GM23338 (cell line): ENCODE results near the gene TTLL9. TPM values are rescaled to one million over a fixed set of nuclear protein-coding genes. Genes with fewer than 3 reads are reported as not detected.

ENCODE experiments used
- ATAC-seq: fragments of 200-7000 bp; cut with Tn5 transposase; 3 replicates; pipeline ENCODE4 v1.9.1; 2020
- DNase-seq: peaks from one replicate; pipeline ENCODE4 v3.0.0-alpha.2; 2015; ENCODE audit warnings: low spot score
- H2AFZ ChIP-seq: fragments of 200-600 bp; sonication (generic); 2 replicates; pipeline ENCODE4 v1.8.0; 2016; ENCODE audit warnings: antibody characterized with exemption, mild to moderate bottlenecking, moderate library complexity
- H3F3A ChIP-seq: fragments of 200-600 bp; sonication (generic); replicated peaks from 2 replicates; pipeline ENCODE4 v1.8.0; 2017; ENCODE audit warnings: antibody characterized with exemption, mixed run types, low read depth
- H3K27ac ChIP-seq: fragments of 200-600 bp; sonication (generic); 2 replicates; pipeline ENCODE4 v1.6.1; 2016; ENCODE audit warnings: low read depth
- H3K27me3 ChIP-seq: fragments of 200-600 bp; sonication (generic); 2 replicates; pipeline ENCODE4 v1.8.0; 2016; ENCODE audit warnings: mild to moderate bottlenecking, mixed run types, moderate library complexity; ENCODE audit not compliant: insufficient read depth
- H3K36me3 ChIP-seq: fragments of 200-600 bp; sonication (generic); 2 replicates; pipeline ENCODE4 v1.8.0; 2016; ENCODE audit warnings: mild to moderate bottlenecking; ENCODE audit not compliant: insufficient read depth
- H3K4me1 ChIP-seq: fragments of 200-600 bp; sonication (generic); 2 replicates; pipeline ENCODE4 v1.8.0; 2016; ENCODE audit warnings: mild to moderate bottlenecking, moderate library complexity; ENCODE audit not compliant: insufficient read depth
- H3K4me2 ChIP-seq: fragments of 200-600 bp; sonication (generic); 2 replicates; pipeline ENCODE4 v1.7.1; 2017; ENCODE audit warnings: mixed run types
- H3K4me3 ChIP-seq: fragments of 200-600 bp; sonication (generic); 2 replicates; pipeline ENCODE4 v1.6.1; 2016; ENCODE audit warnings: mixed run types
- H3K79me2 ChIP-seq: fragments of 200-600 bp; sonication (generic); replicated peaks from 2 replicates; pipeline ENCODE4 v1.8.0; 2017; ENCODE audit warnings: mild to moderate bottlenecking; ENCODE audit not compliant: insufficient read depth
- H3K9me2 ChIP-seq: fragments of 200-600 bp; sonication (generic); 2 replicates; pipeline ENCODE4 v1.8.0; 2017; ENCODE audit not compliant: insufficient read depth
- H4K20me1 ChIP-seq: fragments of 200-600 bp; sonication (generic); replicated peaks from 2 replicates; pipeline ENCODE4 v1.8.0; 2017; ENCODE audit warnings: mild to moderate bottlenecking; ENCODE audit not compliant: insufficient read depth
- H3K27ac Mint-ChIP-seq: 2 replicates; pipeline ENCODE4 v1.8.0; 2020; ENCODE audit warnings: inconsistent platforms, mild to moderate bottlenecking, moderate library complexity, mixed read lengths
- H3K27me3 Mint-ChIP-seq: 3 replicates; pipeline ENCODE4 v1.8.0; 2022; ENCODE audit warnings: low read depth, mild to moderate bottlenecking, moderate library complexity, mixed read lengths, inconsistent platforms; ENCODE audit not compliant: insufficient read depth, poor library complexity
- H3K36me3 Mint-ChIP-seq: 3 replicates; pipeline ENCODE4 v1.8.0; 2021; ENCODE audit warnings: low read depth, mild to moderate bottlenecking, inconsistent platforms, moderate library complexity, mixed read lengths
- H3K4me1 Mint-ChIP-seq: 3 replicates; pipeline ENCODE4 v1.8.0; 2020; ENCODE audit warnings: mild to moderate bottlenecking, inconsistent platforms, mixed read lengths
- H3K4me3 Mint-ChIP-seq: 3 replicates; pipeline ENCODE4 v1.8.0; 2021; ENCODE audit warnings: moderate library complexity, mild to moderate bottlenecking, inconsistent platforms, mixed read lengths
- H3K9me3 Mint-ChIP-seq: 3 replicates; pipeline ENCODE4 v1.8.0; 2020; ENCODE audit warnings: moderate library complexity, mild to moderate bottlenecking, inconsistent platforms, mixed read lengths
- CREB1 ChIP-seq: fragments of 250-450 bp; sonication (Bioruptor Pico); IDR thresholded peaks from 2 replicates; pipeline ENCODE4 v1.5.0; 2020; ENCODE audit warnings: low read depth, mild to moderate bottlenecking, moderate library complexity
- EZH2 ChIP-seq: fragments of 200-600 bp; sonication (generic); IDR thresholded peaks from one replicate; pipeline ENCODE4 v1.8.0; 2017; ENCODE audit warnings: antibody characterized with exemption, mild to moderate bottlenecking, low read depth; ENCODE audit not compliant: unreplicated experiment
- EZH2phosphoT487 ChIP-seq: fragments of 200-600 bp; sonication (generic); IDR thresholded peaks from one replicate; pipeline ENCODE4 v1.8.1; 2018; ENCODE audit warnings: antibody characterized with exemption; ENCODE audit not compliant: unreplicated experiment
- JUNB ChIP-seq: IDR thresholded peaks from one replicate; pipeline ENCODE4 v1.6.1; 2016; ENCODE audit warnings: antibody characterized with exemption; ENCODE audit not compliant: unreplicated experiment
- NANOG ChIP-seq: IDR thresholded peaks from 2 replicates; pipeline ENCODE4 v1.6.1; 2016; ENCODE audit warnings: antibody characterized with exemption, borderline replicate concordance
- POLR2AphosphoS5 ChIP-seq: IDR thresholded peaks from 2 replicates; pipeline ENCODE4 v1.6.1; 2016; ENCODE audit warnings: antibody characterized with exemption, low read depth
- STAT1 ChIP-seq: IDR thresholded peaks from one replicate; pipeline ENCODE4 v1.6.1; 2016; ENCODE audit warnings: antibody characterized with exemption; ENCODE audit not compliant: unreplicated experiment
- ZNF114 ChIP-seq: fragments of 250-450 bp; sonication (Bioruptor Pico); IDR thresholded peaks from 2 replicates; pipeline ENCODE4 v1.5.0; 2020; ENCODE audit warnings: mild to moderate bottlenecking, moderate library complexity
- ZNF331 ChIP-seq: fragments of 250-450 bp; sonication (Bioruptor Pico); IDR thresholded peaks from 2 replicates; pipeline ENCODE4 v1.5.0; 2020; ENCODE audit warnings: low read depth, mild to moderate bottlenecking, moderate library complexity
- polyA plus RNA-seq: library from polyadenylated mRNA; unstranded; fragments of >200 nt; fragmentation: Nextera tagmentation; extraction: Ambion mirVana; gene quantifications from 2 replicates; pipeline ENCODE4 v1.2.1, GENCODE V29; 2016
- total RNA-seq: library from RNA; depleted of rRNA; stranded (reverse); fragments of >200 nt; shearing (Covaris generic); gene quantifications from 2 replicates; pipeline ENCODE4 v1.2.3, GENCODE V29; 2014
- TF ChIP-seq, protein P1 (sequence below): IDR thresholded peaks from one replicate; pipeline ENCODE4 v1.6.1; 2018; ENCODE audit warnings: antibody characterized with exemption; ENCODE audit not compliant: unreplicated experiment
- TF ChIP-seq, protein P2 (sequence below), 2 experiments: fragments of 200-600 bp in 1 of 2; sonication (generic) in 1 of 2; conservative IDR thresholded peaks; 2 replicates each; pipeline versions ENCODE4 v1.5.1 to v1.6.1; 2016 to 2017; ENCODE audit warnings: antibody characterized with exemption in 2 of 2, low read depth in 2 of 2, mild to moderate bottlenecking in 2 of 2, moderate library complexity in 1 of 2
- TF ChIP-seq, protein P3 (sequence below): IDR thresholded peaks from 2 replicates; pipeline ENCODE4 v1.6.1; 2016; ENCODE audit warnings: antibody characterized with exemption
- TF ChIP-seq, protein P4 (sequence below): fragments of 250-450 bp; sonication (Bioruptor Pico); IDR thresholded peaks from 2 replicates; pipeline ENCODE4 v1.5.0; 2020; ENCODE audit warnings: mild to moderate bottlenecking, moderate library complexity

The TTLL9 gene
- total and polyA plus RNA-seq, 2 experiments from 2014 or later = not detected

DNA sequence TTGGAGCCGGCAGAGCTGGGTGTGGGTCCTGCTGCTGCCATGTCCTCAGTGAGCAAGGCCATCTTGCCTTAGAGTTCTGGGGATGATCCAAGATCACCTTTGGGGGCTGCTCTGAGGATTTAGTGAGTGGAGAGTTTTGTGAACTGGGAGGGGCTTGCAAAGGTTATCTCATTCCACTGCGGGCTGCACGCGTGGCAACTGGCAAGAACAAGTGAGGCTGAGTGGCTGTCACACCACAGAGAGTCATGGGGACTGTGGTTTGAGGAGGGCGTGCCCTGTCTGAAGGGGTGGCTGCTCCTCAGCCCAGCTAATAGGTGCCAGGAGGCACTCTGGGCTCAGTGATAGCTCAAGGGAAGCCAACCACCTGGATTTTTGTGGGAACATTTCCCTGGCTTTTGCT lies 37.6 kb downstream of the TTLL9 start:
- no peak for TF ChIP-seq ZNF331 (CRISPR knock-in tag)
- no peak for TF ChIP-seq STAT1
- TF ChIP-seq, protein P1, sequence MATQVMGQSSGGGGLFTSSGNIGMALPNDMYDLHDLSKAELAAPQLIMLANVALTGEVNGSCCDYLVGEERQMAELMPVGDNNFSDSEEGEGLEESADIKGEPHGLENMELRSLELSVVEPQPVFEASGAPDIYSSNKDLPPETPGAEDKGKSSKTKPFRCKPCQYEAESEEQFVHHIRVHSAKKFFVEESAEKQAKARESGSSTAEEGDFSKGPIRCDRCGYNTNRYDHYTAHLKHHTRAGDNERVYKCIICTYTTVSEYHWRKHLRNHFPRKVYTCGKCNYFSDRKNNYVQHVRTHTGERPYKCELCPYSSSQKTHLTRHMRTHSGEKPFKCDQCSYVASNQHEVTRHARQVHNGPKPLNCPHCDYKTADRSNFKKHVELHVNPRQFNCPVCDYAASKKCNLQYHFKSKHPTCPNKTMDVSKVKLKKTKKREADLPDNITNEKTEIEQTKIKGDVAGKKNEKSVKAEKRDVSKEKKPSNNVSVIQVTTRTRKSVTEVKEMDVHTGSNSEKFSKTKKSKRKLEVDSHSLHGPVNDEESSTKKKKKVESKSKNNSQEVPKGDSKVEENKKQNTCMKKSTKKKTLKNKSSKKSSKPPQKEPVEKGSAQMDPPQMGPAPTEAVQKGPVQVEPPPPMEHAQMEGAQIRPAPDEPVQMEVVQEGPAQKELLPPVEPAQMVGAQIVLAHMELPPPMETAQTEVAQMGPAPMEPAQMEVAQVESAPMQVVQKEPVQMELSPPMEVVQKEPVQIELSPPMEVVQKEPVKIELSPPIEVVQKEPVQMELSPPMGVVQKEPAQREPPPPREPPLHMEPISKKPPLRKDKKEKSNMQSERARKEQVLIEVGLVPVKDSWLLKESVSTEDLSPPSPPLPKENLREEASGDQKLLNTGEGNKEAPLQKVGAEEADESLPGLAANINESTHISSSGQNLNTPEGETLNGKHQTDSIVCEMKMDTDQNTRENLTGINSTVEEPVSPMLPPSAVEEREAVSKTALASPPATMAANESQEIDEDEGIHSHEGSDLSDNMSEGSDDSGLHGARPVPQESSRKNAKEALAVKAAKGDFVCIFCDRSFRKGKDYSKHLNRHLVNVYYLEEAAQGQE = no peak
- TF ChIP-seq EZH2 = no peak
- TF ChIP-seq, protein P2, sequence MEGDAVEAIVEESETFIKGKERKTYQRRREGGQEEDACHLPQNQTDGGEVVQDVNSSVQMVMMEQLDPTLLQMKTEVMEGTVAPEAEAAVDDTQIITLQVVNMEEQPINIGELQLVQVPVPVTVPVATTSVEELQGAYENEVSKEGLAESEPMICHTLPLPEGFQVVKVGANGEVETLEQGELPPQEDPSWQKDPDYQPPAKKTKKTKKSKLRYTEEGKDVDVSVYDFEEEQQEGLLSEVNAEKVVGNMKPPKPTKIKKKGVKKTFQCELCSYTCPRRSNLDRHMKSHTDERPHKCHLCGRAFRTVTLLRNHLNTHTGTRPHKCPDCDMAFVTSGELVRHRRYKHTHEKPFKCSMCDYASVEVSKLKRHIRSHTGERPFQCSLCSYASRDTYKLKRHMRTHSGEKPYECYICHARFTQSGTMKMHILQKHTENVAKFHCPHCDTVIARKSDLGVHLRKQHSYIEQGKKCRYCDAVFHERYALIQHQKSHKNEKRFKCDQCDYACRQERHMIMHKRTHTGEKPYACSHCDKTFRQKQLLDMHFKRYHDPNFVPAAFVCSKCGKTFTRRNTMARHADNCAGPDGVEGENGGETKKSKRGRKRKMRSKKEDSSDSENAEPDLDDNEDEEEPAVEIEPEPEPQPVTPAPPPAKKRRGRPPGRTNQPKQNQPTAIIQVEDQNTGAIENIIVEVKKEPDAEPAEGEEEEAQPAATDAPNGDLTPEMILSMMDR (conservative IDR thresholded peaks at IDR 0.05; ENCODE audit: low read depth in 2 of 2) = no peak
- TF ChIP-seq, protein P3, sequence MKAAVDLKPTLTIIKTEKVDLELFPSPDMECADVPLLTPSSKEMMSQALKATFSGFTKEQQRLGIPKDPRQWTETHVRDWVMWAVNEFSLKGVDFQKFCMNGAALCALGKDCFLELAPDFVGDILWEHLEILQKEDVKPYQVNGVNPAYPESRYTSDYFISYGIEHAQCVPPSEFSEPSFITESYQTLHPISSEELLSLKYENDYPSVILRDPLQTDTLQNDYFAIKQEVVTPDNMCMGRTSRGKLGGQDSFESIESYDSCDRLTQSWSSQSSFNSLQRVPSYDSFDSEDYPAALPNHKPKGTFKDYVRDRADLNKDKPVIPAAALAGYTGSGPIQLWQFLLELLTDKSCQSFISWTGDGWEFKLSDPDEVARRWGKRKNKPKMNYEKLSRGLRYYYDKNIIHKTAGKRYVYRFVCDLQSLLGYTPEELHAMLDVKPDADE = no peak
- no peak for TF ChIP-seq ZNF114
- no peak for TF ChIP-seq POLR2AphosphoS5
- no peak for TF ChIP-seq NANOG
- TF ChIP-seq CREB1 (CRISPR knock-in tag) = no peak
- TF ChIP-seq, protein P4, sequence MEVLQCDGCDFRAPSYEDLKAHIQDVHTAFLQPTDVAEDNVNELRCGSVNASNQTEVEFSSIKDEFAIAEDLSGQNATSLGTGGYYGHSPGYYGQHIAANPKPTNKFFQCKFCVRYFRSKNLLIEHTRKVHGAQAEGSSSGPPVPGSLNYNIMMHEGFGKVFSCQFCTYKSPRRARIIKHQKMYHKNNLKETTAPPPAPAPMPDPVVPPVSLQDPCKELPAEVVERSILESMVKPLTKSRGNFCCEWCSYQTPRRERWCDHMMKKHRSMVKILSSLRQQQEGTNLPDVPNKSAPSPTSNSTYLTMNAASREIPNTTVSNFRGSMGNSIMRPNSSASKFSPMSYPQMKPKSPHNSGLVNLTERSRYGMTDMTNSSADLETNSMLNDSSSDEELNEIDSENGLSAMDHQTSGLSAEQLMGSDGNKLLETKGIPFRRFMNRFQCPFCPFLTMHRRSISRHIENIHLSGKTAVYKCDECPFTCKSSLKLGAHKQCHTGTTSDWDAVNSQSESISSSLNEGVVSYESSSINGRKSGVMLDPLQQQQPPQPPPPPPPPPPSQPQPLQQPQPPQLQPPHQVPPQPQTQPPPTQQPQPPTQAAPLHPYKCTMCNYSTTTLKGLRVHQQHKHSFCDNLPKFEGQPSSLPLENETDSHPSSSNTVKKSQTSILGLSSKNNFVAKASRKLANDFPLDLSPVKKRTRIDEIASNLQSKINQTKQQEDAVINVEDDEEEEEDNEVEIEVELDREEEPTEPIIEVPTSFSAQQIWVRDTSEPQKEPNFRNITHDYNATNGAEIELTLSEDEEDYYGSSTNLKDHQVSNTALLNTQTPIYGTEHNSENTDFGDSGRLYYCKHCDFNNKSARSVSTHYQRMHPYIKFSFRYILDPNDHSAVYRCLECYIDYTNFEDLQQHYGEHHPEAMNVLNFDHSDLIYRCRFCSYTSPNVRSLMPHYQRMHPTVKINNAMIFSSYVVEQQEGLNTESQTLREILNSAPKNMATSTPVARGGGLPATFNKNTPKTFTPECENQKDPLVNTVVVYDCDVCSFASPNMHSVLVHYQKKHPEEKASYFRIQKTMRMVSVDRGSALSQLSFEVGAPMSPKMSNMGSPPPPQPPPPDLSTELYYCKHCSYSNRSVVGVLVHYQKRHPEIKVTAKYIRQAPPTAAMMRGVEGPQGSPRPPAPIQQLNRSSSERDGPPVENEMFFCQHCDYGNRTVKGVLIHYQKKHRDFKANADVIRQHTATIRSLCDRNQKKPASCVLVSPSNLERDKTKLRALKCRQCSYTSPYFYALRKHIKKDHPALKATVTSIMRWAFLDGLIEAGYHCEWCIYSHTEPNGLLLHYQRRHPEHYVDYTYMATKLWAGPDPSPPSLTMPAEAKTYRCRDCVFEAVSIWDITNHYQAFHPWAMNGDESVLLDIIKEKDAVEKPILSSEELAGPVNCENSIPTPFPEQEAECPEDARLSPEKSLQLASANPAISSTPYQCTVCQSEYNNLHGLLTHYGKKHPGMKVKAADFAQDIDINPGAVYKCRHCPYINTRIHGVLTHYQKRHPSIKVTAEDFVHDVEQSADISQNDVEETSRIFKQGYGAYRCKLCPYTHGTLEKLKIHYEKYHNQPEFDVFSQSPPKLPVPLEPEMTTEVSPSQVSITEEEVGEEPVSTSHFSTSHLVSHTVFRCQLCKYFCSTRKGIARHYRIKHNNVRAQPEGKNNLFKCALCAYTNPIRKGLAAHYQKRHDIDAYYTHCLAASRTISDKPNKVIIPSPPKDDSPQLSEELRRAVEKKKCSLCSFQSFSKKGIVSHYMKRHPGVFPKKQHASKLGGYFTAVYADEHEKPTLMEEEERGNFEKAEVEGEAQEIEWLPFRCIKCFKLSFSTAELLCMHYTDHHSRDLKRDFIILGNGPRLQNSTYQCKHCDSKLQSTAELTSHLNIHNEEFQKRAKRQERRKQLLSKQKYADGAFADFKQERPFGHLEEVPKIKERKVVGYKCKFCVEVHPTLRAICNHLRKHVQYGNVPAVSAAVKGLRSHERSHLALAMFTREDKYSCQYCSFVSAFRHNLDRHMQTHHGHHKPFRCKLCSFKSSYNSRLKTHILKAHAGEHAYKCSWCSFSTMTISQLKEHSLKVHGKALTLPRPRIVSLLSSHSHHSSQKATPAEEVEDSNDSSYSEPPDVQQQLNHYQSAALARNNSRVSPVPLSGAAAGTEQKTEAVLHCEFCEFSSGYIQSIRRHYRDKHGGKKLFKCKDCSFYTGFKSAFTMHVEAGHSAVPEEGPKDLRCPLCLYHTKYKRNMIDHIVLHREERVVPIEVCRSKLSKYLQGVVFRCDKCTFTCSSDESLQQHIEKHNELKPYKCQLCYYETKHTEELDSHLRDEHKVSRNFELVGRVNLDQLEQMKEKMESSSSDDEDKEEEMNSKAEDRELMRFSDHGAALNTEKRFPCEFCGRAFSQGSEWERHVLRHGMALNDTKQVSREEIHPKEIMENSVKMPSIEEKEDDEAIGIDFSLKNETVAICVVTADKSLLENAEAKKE (CRISPR knock-in tag) = no peak
- no peak for TF ChIP-seq EZH2phosphoT487
- no peak for TF ChIP-seq JUNB
- H3K27me3 ChIP-seq = no peaks in the 10 kb centered on the region
- Mint-ChIP-seq H3K27me3 (peaks cover 2% of the 10 kb centered on the region), H3K9me3 (peaks cover 58% of the 10 kb centered on the region), H3K4me3 (no peak overlapping the region), H3K4me1 (peaks cover 32% of the 10 kb centered on the region), H3K27ac (no peak overlapping the region), H3K36me3 (no peaks in the 10 kb centered on the region; the same call in 2 of the 3 replicates)
- peaks cover 12% of the 10 kb centered on the region for H3F3A ChIP-seq
- H3K4me3 ChIP-seq = no peak overlapping the region
- DNase-seq = no peak
- no peaks in the 10 kb centered on the region for H4K20me1 ChIP-seq
- no peaks in the 10 kb centered on the region; the same call in 1 of the 2 replicates for H3K9me2 ChIP-seq
- peak overlapping the region; percentile 30; the same call in 1 of the 2 replicates for H2AFZ ChIP-seq
- no peak overlapping the region for H3K4me2 ChIP-seq
- peaks cover 41% of the 10 kb centered on the region for H3K4me1 ChIP-seq
- H3K27ac ChIP-seq = no peak overlapping the region
- no peaks in the 10 kb centered on the region for H3K79me2 ChIP-seq
- H3K36me3 ChIP-seq = no peaks in the 10 kb centered on the region
- no peak for ATAC-seq
